Panc1 (cell line): Measurements from ENCODE around the gene ALDH18A1. TPM values are rescaled to one million over a fixed set of nuclear protein-coding genes. Genes with fewer than 3 reads are reported as not detected.

Experiments
- ATAC-seq: fragments of 200-7000 bp; cut with Tn5 transposase; 2 replicates; pipeline ENCODE4 v1.9.1; 2020; ENCODE audit warnings: mild to moderate bottlenecking, moderate library complexity
- BruUV-seq: library from RNA; stranded (reverse); fragments of 400-500 nt; replicated peaks from 2 replicates; lab custom pipeline; 2021; lab: Mats Ljungman, UMichigan
- CTCF ChIA-PET: fragments of 300-600 bp; sonication (Branson Sonifier 250); formaldehyde crosslinking; loops from one replicate; lab custom pipeline; 2022; ENCODE audit warnings: antibody characterized with exemption; lab: Charles Lee
- POLR2A ChIA-PET: fragments of 300-600 bp; sonication (Branson Sonifier 250); formaldehyde crosslinking; loops from one replicate; lab custom pipeline; 2022; ENCODE audit warnings: antibody characterized with exemption; lab: Charles Lee
- DNase-seq: peaks from one replicate; pipeline ENCODE4 v3.0.0-alpha.2; 2010; ENCODE audit warnings: low read depth, low spot score
- H3K27ac ChIP-seq: 2 replicates; pipeline ENCODE4 v1.5.1; 2011; ENCODE audit warnings: mild to moderate bottlenecking, low read length, inconsistent platforms
- H3K27me3 ChIP-seq: fragments of 200-500 bp; sonication (Bioruptor generic); 2 replicates; pipeline ENCODE4 v1.6.0; 2014; ENCODE audit warnings: low read length, inconsistent platforms; ENCODE audit not compliant: control insufficient read depth, insufficient read depth
- H3K36me3 ChIP-seq: fragments of 200-500 bp; sonication (Bioruptor generic); 2 replicates; pipeline ENCODE4 v1.5.1; 2014; ENCODE audit warnings: inconsistent platforms, mild to moderate bottlenecking, low read length, moderate library complexity; ENCODE audit not compliant: control insufficient read depth, insufficient read depth
- H3K4me1 ChIP-seq: 2 replicates; pipeline ENCODE4 v1.5.1; 2011; ENCODE audit warnings: inconsistent platforms, mild to moderate bottlenecking, low read length, moderate library complexity; ENCODE audit not compliant: control insufficient read depth, insufficient read depth
- H3K4me3 ChIP-seq, 2 experiments: 2 replicates each; pipeline ENCODE4 v1.5.1; 2011 to 2012; ENCODE audit warnings: low read depth in 2 of 2, low read length in 2 of 2, mild to moderate bottlenecking in 2 of 2, inconsistent platforms in 1 of 2, moderate library complexity in 1 of 2
- H3K9me3 ChIP-seq: fragments of 200-500 bp; sonication (Bioruptor generic); 2 replicates; pipeline ENCODE4 v1.5.1; 2014; ENCODE audit warnings: low read depth, mild to moderate bottlenecking, inconsistent platforms, low read length, moderate library complexity; ENCODE audit not compliant: control insufficient read depth, insufficient read depth
- POLR2AphosphoS5 ChIP-seq: IDR thresholded peaks from 2 replicates; pipeline ENCODE4 v1.6.1; 2012; ENCODE audit warnings: mild to moderate bottlenecking, low read depth, low read length, moderate library complexity
- SIN3A ChIP-seq: IDR thresholded peaks from 2 replicates; pipeline ENCODE4 v1.6.1; 2012; ENCODE audit warnings: low read depth, mild to moderate bottlenecking, low read length, moderate library complexity, borderline replicate concordance; ENCODE audit not compliant: insufficient read depth
- TCF7L2 ChIP-seq: IDR thresholded peaks from 2 replicates; pipeline ENCODE4 v1.6.1; 2011; ENCODE audit warnings: mild to moderate bottlenecking, low read depth, low read length, inconsistent platforms
- in situ Hi-C: cut with HindIII; loops from 2 replicates; pipeline ENCODE4 v1.10.0; 2016; ENCODE audit warnings: low sequenced_read_pairs, low pct_unique_long_range_greater_than_20kb
- intact Hi-C: fragments of 100-400 bp; cut with micrococcal nuclease; formaldehyde crosslinking; loops from one replicate; pipeline ENCODE4 v1.10.0; 2022; ENCODE audit not compliant: unreplicated experiment
- total RNA-seq: library from RNA; stranded (reverse); gene quantifications from one replicate; pipeline ENCODE4 v1.2.1, GENCODE V29; 2021; ENCODE audit not compliant: unreplicated experiment
- TF ChIP-seq, protein P1 (sequence below): fragments of 450-650 bp; IDR thresholded peaks from 2 replicates; pipeline ENCODE4 v1.5.1; 2017; ENCODE audit warnings: mild to moderate bottlenecking
- TF ChIP-seq, protein P2 (sequence below), 2 experiments: IDR thresholded peaks; 2 replicates each; pipeline ENCODE4 v1.6.1; 2011 to 2012; ENCODE audit warnings: low read depth in 2 of 2, control low read depth in 1 of 2, low read length in 1 of 2, mild to moderate bottlenecking in 1 of 2, moderate library complexity in 1 of 2; ENCODE audit not compliant: insufficient read depth in 1 of 2

Gene ALDH18A1
- total RNA-seq, 1 experiment from 2014 or later: 68.0 TPM

DNA sequence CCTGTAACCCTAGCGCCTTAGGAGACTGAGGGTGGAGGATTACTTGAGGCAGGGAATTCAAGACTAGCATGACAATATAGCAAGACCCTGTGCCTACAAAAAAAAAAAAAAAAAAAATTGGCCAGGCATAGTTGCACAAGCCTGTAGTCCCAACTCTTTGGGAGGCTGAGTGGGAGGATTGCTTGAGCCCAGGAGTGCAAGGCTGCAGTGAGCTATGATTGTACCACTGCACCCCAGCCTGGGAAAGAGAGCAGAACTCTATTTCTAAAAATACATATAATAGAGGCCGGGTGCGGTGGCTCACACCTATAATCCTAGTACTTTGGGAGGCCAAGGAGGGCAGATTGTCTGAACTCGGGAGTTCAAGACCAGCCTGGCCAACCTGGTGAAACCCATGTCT lies 85.1 kb downstream of the ALDH18A1 start:
- DNase-seq: no peak
- no TSS peak for BruUV-seq
- no peaks in the 10 kb centered on the region for H3K9me3 ChIP-seq
- in situ Hi-C loops: no loop called here
- intact Hi-C loops: no loop called here
- TF ChIP-seq SIN3A (no peak), POLR2AphosphoS5 (no peak), TCF7L2 (no peak)
- TF ChIP-seq, protein P1, sequence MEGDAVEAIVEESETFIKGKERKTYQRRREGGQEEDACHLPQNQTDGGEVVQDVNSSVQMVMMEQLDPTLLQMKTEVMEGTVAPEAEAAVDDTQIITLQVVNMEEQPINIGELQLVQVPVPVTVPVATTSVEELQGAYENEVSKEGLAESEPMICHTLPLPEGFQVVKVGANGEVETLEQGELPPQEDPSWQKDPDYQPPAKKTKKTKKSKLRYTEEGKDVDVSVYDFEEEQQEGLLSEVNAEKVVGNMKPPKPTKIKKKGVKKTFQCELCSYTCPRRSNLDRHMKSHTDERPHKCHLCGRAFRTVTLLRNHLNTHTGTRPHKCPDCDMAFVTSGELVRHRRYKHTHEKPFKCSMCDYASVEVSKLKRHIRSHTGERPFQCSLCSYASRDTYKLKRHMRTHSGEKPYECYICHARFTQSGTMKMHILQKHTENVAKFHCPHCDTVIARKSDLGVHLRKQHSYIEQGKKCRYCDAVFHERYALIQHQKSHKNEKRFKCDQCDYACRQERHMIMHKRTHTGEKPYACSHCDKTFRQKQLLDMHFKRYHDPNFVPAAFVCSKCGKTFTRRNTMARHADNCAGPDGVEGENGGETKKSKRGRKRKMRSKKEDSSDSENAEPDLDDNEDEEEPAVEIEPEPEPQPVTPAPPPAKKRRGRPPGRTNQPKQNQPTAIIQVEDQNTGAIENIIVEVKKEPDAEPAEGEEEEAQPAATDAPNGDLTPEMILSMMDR: no peak
- TF ChIP-seq, protein P2, sequence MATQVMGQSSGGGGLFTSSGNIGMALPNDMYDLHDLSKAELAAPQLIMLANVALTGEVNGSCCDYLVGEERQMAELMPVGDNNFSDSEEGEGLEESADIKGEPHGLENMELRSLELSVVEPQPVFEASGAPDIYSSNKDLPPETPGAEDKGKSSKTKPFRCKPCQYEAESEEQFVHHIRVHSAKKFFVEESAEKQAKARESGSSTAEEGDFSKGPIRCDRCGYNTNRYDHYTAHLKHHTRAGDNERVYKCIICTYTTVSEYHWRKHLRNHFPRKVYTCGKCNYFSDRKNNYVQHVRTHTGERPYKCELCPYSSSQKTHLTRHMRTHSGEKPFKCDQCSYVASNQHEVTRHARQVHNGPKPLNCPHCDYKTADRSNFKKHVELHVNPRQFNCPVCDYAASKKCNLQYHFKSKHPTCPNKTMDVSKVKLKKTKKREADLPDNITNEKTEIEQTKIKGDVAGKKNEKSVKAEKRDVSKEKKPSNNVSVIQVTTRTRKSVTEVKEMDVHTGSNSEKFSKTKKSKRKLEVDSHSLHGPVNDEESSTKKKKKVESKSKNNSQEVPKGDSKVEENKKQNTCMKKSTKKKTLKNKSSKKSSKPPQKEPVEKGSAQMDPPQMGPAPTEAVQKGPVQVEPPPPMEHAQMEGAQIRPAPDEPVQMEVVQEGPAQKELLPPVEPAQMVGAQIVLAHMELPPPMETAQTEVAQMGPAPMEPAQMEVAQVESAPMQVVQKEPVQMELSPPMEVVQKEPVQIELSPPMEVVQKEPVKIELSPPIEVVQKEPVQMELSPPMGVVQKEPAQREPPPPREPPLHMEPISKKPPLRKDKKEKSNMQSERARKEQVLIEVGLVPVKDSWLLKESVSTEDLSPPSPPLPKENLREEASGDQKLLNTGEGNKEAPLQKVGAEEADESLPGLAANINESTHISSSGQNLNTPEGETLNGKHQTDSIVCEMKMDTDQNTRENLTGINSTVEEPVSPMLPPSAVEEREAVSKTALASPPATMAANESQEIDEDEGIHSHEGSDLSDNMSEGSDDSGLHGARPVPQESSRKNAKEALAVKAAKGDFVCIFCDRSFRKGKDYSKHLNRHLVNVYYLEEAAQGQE (IDR thresholded peaks at IDR 0.05; ENCODE audit: insufficient read depth in 1 of 2, low read depth in 2 of 2, low read length in 1 of 2): no peak
- no peaks in the 10 kb centered on the region for H3K4me1 ChIP-seq
- CTCF ChIA-PET: no interaction called here
- H3K27me3 ChIP-seq: no peaks in the 10 kb centered on the region
- no peak overlapping the region for H3K4me3 ChIP-seq
- no peak for ATAC-seq
- POLR2A ChIA-PET: interaction anchor here (0.6 kb wide), 1 partner anchor 17 kb away, joined by 4 read pairs; no protein-coding TSS in a partner anchor
- H3K36me3 ChIP-seq: no peaks in the 10 kb centered on the region
- H3K27ac ChIP-seq: no peak overlapping the region

DNA sequence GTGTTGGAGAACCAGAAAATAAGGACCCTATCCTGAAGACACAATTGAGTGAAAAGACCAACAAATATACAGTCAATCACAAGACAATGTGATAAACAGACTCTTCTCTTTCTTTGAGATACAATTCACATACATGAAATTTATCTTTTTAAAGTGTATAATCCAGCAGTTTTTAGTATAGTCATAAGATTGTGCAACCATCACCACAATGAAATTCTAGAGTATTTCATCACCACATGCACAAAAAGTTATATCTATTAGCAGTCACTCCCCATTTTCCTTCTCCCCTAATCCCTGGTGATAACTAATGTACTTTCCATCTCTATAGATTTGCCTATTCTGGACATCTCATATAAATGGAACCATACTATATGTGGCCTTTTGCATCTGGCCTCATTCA lies 87.1 kb downstream of the ALDH18A1 start:
- CTCF ChIA-PET: no interaction called here
- no TSS peak for BruUV-seq
- intact Hi-C loops (no loop called here), in situ Hi-C loops (no loop called here)
- Histone ChIP-seq H3K36me3 (no peaks in the 10 kb centered on the region), H3K27me3 (no peaks in the 10 kb centered on the region), H3K4me3 (no peak overlapping the region), H3K4me1 (no peaks in the 10 kb centered on the region), H3K27ac (no peak overlapping the region), H3K9me3 (no peaks in the 10 kb centered on the region)
- POLR2A ChIA-PET: no interaction called here
- TF ChIP-seq, protein P2 (IDR thresholded peaks at IDR 0.05; ENCODE audit: insufficient read depth in 1 of 2, low read depth in 2 of 2, low read length in 1 of 2): no peak
- TF ChIP-seq SIN3A (no peak), POLR2AphosphoS5 (no peak), TCF7L2 (no peak)
- TF ChIP-seq, protein P1: no peak
- no peak for DNase-seq
- ATAC-seq: no peak
